ENCODE results near the gene TUFT1.

TUFT1 gene, protein sequence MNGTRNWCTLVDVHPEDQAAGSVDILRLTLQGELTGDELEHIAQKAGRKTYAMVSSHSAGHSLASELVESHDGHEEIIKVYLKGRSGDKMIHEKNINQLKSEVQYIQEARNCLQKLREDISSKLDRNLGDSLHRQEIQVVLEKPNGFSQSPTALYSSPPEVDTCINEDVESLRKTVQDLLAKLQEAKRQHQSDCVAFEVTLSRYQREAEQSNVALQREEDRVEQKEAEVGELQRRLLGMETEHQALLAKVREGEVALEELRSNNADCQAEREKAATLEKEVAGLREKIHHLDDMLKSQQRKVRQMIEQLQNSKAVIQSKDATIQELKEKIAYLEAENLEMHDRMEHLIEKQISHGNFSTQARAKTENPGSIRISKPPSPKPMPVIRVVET

DNA sequence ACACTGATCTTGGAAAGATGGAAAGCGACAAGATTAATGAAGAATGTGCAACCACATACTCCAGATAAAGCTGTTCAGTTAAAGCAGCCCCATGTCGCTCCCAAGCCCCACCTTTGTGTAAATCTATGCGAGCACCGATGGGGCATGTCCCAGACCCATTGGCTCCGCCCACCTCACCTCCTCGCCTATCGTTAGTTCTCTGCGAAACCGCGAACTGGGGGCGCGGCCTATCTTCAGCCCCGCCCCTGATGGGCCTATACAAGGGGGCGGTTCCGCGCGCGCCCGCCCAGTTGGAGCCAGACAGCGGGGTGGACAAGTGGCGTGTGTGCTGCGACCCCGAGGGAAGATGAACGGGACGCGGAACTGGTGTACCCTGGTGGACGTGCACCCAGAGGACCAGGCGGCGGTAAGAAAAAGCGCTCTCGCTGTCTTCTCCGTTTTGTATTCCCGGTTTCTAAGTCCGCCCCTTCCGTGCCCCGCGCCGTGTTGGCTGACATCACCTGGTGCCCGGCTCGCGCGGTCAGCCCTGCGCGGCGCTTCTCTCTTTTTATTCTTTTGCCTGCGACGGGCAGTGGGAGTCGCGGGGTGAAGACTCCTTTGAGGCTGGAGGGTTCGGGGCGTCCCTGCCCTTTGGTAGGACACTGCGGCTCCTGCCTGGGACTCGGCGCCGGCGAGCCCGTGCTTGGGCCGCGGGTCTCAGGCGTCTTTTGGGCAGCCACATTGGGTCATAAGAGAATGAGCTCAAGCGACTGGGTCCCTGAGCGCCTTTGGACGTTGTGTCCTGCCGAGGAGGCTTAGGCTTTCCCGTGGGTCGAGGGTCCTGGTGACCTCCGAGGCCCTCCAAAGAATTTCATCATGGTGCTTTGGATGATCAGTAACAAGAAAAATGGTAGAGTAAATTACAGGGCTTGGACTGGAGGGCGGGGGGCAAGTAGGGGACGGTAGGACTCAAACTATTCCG, at the start of gene TUFT1:
Gene TUFT1 (plus strand): TSS at position 289 of the 961 bp plus-strand sequence. CDS start 58 bp downstream, at position 347.
- in situ Hi-C loops (cut with MboI; ENCODE audit: low sequenced_read_pairs) = no loop called here

DNA sequence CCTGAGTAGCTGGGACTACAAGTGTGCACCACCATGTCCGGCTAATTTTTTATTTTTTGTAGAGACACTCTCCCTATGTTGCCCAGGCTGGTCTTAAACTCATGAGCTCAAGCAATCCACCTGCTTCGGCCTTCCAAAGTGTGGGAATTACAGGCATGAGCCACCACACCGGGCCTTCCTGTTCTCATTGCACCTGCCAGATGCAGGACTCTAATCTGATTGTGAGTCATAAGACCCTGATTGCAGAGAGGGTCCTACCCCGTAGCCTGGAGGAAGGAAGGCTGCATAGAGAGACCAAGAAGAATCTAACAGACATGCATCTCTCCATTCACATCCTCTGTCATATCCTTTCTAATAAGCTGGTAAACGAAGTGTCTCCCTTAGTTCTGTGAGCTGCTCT, 48.5 kb upstream of the TUFT1 start:
- in situ Hi-C loops (cut with MboI; ENCODE audit: low sequenced_read_pairs) = no loop called here

DNA sequence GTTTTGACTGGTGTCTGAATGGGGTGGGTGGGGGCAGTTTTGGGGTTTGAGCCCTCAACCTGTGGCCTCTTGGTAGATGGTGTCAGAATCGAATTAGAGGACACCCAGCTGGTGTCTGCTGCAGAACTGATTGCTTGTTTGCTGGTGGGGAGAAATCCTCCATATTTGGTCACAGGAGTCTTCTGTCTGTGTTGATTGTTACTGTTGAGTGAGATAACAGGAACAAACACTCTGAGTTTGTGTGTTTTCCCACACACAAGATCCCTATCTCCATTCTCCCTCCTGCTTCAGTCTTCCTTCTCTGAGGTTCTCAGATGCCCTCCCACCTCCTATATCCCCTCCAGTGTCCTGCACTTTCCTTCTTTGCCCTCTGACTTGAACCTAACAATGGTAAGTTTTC, 48.0 kb upstream of the TUFT1 start:
- in situ Hi-C loops (cut with MboI; ENCODE audit: low sequenced_read_pairs) = no loop called here

DNA sequence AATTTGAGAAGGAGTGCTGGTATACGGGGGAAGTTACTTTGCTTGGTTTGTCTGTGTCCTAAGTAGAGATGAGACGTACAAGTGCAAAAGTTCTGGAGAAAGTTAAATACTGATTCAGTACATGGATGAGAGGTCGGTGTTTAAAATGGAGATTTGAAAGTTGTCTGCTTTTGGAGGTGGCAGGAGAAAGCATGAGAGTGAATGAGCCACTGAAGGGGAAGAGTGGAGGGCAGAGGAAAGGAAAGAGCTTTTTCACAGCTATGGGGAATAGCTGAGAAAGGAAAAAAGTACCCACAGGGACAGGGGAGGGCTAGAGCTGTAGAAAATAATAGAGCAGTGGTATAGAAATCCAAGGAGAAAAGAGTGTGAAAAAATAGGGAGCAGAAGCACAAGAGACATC, 47.1 kb upstream of the TUFT1 start:
- in situ Hi-C loops (cut with MboI; ENCODE audit: low sequenced_read_pairs) = no loop called here

DNA sequence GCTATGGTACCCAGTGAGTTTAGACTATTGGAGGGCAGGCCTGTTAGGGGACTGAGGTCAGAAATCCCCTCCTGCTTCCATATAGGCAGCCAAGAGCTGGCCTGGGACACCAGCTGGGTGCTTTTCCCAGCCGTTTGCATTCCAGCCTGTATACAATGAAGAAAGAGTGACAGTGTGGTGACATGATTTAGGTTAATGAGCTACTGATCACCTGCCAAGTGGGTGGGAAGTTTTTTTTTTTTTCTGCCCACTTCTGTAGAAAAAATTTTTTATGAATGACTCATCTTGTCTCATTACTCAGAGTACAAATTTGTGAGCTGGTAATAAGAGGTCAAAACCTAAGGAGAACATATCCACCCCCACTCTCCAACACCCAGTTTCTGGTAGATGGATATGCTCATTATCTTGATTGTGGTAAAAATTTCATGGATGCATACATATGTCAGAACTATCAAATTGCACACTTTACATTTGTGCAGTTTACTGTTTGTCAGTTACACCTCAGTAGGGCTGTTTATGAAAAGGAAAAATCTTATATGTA, 45.3 kb upstream of the TUFT1 start:
- in situ Hi-C loops (cut with MboI; ENCODE audit: low sequenced_read_pairs) = no loop called here

DNA sequence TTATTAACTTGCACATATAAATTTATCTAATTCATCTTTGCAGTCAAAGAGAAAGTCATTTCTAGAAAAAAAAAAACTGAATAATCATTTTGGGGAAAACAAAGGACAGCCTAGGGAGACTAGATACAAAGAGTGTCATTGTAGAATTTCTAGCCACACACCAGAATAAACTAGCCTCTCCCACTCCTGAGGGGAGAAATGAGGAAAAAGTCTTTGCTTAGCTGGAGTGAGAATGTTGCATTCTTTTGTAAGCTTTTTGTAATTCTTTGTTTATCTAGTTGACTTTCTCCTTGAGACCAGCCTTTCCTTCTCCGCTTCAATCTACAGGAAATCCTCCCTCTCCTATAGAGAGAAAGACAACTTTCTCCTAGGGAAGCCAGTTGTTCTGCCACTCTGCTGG, 44.8 kb upstream of the TUFT1 start:
- in situ Hi-C loops (cut with MboI; ENCODE audit: low sequenced_read_pairs) = no loop called here

DNA sequence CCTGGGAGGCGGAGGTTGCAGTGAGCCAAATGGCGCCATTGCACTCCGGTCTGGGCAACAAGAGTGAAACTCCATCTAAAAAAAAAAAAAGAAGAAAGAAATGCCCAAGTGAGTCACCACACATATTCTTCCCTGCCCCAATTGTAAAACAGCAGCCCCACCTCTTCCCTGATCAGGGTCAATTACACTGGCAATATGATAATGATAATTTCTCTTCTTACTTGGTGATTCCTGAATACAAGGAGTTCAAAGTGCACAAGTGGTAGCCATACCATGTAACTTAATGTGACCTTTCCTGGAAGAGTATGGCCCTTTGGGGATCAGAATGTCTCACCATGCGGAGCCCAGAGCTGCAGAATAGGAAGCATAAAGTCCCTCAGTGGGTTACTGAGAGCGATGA, 40.7 kb upstream of the TUFT1 start:
- in situ Hi-C loops (cut with MboI; ENCODE audit: low sequenced_read_pairs) = no loop called here

DNA sequence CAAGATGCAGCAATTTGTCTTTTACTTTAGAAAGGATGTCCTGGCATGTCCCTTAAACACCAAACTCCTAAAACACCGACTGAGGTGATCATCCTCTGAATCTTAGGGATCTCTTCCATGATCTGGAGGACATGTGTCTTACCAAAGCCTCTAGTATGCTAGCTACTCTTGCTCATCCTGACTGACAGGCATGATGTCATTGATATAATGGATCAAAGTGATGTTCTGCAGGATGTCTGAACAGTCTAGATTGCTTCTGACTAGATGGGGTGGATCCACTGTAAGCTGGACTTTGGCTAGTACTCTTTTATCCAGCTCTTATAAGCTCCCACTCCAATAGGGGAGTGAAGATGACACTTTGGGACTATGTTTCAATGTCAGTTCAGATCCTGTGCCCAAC, 40.2 kb upstream of the TUFT1 start:
- in situ Hi-C loops (cut with MboI; ENCODE audit: low sequenced_read_pairs) = no loop called here

DNA sequence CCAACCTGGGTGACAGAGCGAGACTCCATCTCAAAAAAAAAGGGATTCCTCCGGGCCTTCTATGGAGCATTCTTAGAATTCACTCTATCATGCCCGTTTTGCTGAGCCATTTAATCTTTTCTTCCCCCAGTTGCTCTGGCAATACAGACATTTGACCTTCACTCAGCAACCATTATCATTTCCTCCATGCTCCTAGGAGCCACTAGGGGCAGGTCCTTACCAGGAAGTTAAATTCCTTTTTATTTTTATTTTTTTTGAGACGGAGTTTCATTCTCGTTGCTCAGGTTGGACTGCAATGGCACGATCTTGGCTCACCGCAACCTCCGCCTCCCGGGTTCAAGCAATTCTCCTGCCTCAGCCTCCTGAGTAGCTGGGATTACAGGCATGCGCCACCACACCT, 38.6 kb upstream of the TUFT1 start:
- in situ Hi-C loops (cut with MboI; ENCODE audit: low sequenced_read_pairs) = no loop called here

DNA sequence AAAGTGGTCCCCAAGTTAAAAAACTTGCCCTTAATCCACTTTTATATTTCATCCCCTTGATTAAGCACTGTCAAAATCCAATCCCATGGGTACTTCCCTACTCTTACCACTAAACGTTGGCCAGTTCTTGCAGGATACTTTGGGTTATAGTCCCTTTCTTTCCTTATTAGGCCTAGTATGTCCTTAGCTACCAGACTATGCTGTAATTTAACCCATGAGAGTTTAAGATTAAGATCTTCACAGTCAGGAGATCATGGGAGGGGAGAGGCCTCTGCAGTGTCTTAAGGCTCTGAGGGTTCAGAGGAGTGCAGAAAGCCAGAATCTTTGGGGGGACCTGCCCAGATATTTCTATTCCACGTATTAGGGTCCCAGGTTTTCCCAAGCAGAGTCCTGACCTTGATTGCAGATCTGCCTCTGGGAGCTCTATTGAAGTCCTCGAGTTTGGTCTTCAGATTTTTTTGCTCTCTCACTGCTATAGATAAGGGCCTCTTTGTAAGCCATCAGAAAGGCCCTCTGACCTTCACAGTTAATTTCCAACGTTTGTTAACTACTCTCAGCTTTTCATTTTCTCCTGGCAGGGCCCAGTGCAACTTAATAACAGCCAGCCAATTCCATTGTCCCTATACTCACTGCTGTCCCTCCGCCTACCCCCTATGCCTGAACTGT, 37.9 kb upstream of the TUFT1 start:
- in situ Hi-C loops (cut with MboI; ENCODE audit: low sequenced_read_pairs) = no loop called here

DNA sequence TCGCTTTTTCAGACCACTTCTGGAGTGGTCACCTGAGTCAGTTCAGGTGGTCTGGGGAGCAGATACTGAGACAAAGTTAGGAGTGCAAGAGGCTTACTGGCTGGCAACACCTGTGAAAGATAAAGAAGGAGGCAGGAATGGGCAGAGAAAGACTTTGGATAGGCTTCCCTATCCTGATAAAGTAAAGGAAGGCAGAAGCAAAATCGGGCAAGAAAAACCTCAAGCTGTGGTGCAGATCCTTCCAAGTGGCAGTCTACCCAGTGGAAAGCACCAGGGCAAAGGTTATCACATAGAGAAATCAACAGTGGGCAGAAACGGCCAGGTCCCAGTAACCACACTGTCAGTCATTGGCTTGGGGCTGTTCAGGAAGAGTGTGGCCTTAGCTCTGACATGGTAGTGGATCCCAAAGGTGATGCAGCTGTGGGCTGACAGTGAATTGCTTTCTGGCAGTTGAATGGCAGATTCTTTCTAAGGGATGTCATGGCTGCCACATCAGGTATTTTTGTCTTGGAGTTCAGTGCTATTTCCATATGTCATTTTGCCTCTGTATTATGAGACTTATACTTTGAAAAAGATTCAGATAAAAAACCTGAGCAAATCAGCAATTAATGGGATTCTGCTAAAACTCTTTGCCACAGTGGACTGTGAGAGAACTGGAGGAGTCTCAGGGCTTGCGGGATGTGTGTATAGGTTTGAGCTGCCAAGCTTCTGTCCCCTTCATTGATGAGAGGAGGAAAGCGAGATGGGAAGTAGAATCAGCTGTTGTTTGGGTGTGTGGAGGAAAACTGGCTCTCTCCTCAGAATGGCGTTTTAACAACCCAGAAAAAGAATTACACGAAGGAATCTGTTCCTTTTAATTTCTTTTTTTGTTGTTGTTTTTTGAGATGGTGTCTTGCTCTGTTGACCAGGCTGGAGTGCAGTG, 37.0 kb upstream of the TUFT1 start:
- in situ Hi-C loops (cut with MboI; ENCODE audit: low sequenced_read_pairs) = no loop called here

DNA sequence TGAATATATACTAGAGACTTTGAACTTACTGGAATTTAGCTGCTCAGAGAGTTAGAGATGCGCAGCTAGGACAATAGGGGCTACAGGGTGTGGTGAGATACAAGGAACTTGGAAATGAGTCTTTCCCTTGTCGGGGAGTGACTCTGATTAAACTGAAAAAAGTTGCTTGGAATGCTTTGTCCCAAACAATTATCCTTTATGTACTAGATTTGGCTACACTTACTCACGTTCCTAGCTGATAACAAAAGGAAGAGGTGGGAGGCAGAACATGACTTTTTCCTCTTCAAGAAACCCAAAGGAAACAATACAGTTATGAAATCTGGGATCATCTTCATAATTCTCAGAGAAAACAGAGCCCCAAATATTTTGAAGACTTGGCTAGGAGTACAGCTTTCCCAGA, 35.9 kb upstream of the TUFT1 start:
- in situ Hi-C loops (cut with MboI; ENCODE audit: low sequenced_read_pairs) = no loop called here

DNA sequence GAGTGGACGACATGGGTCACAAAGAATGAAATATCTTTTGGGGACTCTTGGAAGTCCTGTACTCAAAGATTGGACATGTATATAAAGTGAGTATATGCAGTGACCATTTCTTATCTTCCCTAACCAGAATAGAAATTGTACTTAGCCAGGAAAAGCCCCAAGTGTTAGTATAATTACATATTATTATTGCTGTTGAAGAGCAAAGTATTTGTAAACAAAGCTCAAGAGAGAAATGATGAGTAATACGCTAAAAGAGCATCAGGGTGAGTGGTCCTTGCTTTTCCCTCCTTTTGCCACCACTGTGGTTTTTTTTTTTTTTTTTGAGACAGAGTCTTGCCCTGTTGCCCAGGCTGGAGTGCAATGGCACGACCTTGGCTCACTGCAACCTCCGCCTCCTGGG, 35.4 kb upstream of the TUFT1 start:
- in situ Hi-C loops (cut with MboI; ENCODE audit: low sequenced_read_pairs) = no loop called here

DNA sequence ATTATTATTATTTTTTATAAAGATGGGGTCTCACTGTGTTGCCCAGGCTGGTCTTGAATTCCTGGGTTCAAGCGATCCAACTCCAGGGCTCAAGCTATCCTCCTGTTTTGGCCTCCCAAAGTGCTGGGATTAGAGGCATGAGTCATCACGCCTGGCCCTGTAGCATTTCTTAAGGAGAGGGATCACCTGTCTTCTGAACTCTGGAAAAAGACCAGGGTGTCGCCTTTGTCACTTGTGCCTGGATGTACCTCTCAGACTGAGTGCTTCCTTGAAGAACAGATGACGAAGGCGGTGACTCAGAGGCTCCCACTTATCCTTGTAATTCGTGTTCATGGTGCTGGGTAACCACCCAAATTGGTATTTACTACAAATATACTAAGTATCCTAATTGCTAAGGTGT, 31.3 kb upstream of the TUFT1 start:
- in situ Hi-C loops (cut with MboI; ENCODE audit: low sequenced_read_pairs) = no loop called here

DNA sequence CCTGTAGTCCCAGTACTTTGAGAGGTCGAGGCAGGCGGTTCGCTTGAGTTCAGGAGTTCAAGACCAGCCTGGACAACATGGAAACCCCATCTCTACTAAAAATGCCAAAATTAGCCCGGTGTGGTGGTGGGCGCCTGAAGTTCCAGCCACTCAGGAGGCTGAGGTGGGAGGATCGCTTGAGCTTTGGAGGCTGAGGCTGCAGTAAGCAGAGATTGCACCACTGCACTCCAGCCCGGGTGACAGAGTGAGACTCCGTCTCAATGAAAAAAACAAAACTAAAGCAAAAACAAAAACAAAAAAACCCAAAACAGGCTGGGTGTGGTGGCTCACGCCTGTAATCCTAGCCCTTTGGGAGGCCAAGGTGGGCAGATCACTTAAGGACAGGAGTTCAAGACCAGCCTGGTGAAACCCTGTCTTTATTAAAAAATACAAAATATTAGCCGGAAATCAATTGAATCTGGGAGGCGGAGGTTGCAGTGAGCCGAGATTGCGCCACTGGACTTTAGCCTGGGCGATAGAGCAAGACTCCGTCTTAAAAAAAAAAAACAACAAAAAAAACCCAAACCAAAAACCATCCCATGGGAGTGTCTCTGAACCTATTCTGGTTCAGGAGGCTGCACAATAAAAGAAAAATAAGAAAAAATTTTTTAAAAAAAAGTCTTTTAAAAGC, 30.6 kb upstream of the TUFT1 start:
- in situ Hi-C loops (cut with MboI; ENCODE audit: low sequenced_read_pairs) = no loop called here

DNA sequence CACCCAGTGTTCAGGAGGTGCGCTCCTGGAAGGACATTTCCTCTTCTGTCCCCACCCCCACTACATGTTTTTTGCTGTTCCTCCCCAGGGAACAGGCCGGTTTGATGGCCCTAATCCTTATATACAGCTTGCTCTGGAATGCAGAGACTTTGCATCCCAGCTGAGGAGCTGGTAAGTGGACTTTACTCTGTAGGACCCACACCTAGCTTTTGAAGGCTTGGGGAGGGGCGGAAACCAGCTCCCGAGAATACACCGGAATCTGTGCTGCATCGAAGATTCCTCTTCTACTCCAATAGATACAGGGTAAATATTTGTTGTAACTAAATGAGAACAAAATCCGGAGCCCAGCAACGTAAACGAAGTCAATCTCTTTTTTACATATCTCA, 30.1 kb upstream of the TUFT1 start:
- in situ Hi-C loops (cut with MboI; ENCODE audit: low sequenced_read_pairs) = no loop called here

DNA sequence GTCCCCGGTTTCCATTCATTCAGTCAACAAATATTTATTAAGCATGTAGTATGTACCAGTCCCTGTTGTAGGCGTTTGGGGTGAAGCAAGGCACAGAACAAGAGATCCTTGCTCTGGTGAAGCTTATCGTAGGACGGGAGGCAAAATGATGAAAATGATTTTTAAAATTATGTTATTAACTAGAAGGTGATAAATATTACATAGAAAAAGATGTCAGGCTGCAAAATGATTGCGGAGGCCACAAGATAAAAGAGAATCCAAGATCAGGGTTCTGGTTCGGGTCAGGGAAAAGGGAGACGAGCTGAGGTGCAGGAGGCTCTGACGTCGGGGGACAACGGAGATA, 29.5 kb upstream of the TUFT1 start:
- in situ Hi-C loops (cut with MboI; ENCODE audit: low sequenced_read_pairs) = no loop called here

DNA sequence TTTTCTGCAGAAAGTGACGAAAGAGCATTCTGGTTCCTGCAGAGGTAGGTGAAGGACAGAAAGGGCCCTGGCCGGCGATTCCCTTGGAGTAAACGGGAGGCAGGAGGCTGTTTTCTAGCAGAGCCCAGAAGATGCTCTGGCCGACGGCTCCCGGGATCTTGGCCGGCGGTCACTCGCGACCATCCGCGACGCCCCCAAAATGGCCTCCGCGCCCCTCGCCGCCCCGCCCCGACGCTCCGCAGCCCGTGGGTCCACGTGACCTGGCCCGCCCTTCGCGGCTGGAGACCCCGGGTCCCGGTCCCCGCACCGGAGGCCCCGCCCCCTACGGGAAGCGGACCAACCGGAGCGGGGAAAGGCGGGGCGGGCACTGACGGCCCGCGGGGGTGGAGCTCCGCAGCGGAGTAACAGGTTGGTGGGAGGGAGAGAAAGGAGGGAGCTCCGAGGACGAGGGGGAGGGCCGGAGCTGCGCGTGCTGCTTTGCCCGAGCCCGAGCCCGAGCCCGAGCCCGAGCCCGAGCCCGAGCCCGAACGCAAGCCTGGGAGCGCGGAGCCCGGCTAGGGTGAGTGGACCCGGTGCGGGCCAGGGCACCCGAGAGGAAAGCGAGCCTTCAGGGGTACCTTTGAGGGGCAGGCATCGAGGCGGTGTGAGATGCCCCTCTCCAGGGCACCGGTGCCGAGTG, 29.0 kb upstream of the TUFT1 start, which contains the start of gene CGN:
Gene CGN (plus strand): TSS at position 431 of the 679 bp plus-strand sequence. CDS start 7,133 bp downstream, outside the sequence.
- in situ Hi-C loops (cut with MboI; ENCODE audit: low sequenced_read_pairs) = no loop called here

DNA sequence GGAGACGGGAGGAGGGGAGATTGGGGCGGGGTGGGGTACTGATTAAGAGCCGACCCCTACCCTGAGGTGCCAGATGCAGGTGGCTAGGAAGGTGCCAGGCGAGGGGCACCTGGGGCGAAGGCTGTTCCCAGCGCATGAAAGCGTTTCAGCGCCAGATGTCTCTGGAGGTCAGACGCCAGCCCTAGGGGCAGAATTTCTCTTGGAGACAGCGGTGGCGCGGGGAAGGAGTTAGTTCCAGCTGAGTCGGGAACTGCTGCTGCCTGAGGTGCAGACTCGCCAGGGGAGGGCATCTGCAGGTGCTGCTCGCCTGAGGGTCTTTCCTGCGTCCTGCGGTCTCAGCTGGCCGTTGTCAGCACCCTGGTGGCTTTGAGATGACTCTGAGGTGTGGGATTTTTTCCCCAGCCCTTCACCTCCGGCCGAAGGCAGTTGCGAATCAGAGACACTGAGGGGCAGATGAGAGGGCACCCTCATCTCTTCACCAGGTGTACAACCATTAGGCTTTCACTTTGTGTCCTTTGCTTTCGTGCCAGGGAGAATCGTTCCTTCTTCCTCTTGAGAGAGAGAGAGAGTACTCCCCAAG, 28.4 kb upstream of the TUFT1 start:
- in situ Hi-C loops (cut with MboI; ENCODE audit: low sequenced_read_pairs) = no loop called here

Measured in hTERT RPE-1 (cell line).